GM18519 (cell line): ENCODE results near the gene MAX.

ENCODE experiments used
- ATAC-seq: cut with Tn5 transposase; IDR thresholded peaks from one replicate; pipeline ENCODE4 v1.9.1; 2021; ENCODE audit warnings: mild to moderate bottlenecking, moderate library complexity; ENCODE audit not compliant: unreplicated experiment, low FRiP score

The MAX gene, protein sequence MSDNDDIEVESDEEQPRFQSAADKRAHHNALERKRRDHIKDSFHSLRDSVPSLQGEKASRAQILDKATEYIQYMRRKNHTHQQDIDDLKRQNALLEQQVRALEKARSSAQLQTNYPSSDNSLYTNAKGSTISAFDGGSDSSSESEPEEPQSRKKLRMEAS

GRCh38 chr14:65102441-65103149 lies at the start of gene MAX:
TSS of gene MAX (minus strand) at chr14:65102517. CDS start at chr14:65102339, 178 bp downstream.
- ATAC-seq, result peak; percentile 68

DNA sequence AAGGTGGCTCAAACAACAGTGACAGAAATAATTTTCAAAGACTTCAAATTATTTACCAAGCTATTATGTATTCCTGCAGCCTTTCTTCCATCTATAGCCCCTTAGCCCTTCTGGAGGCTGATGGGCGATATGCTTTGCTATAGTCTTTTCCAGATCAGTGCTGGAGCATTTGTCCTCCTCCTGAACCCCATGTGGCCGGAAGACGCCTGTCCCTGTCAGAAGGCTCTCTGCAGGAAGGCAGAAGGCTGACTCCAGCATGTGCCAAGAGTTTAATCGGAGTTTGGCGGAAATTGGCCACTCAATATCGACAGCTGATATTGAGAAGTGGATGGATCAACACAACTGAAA lies 49.3 kb upstream of the MAX start:
- no peak for ATAC-seq

- ATAC-seq, result no peak
These were observed 48.7 kb upstream of the MAX start for GRCh38 chr14:65150898-65151608.

- ATAC-seq, result no peak
These were observed 46.8 kb upstream of the MAX start for GRCh38 chr14:65149116-65149515.

- ATAC-seq, result no peak
These were observed 41.9 kb upstream of the MAX start for GRCh38 chr14:65144170-65144569.

DNA sequence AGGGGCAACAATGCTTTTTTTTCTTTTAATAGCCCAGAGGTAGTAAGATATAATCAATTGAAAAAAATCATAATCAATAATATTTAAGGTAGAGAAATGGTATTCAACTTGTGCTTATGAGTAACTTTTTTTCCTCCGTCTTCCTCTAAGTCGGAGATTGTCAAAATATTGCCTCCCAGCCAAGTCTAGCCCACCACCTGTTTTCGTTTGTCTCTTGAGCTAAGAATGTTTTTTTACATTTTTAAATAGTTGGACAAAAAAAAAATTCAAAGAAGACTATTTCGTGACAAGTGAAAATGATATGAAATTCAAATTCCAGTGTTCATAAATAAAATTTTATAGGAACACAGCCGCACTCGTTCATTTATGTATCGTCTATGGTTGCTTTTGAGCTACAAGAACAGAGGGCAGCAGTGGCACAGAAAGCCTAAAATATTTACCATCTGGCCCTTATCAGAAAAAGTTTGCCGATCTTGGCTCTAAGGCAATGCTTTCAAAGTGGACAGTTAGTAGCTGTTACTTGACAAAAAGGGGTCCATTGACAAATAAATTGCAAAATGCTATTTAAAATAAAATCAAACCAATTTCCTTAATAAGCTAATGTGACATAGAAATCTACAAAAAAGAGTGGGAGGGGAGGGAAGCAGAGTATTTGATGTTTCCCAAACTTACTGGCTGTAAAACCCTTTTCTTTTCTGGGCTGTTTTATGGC lies 40.8 kb upstream of the MAX start:
- ATAC-seq, result no peak

DNA sequence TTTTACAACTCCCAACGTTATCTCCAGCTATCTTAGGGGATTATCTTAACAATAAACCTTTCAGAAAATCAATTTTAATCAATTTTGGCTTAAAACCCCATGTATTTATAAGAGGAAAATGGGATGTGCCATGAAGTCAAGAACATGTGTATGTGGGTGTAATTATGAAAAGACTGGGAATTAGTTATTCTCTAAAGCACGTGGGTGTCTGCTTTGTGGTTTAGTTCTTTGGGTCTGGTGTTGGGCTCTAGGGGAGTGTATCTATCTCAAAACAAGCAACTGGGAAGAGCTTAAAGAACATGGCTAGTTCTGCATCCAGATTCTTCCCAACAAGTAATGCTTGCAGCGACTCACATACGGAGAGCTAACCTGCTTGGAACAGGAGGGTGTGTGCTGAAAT lies 40.1 kb upstream of the MAX start:
- no peak for ATAC-seq

GRCh38 chr14:65141523-65141922 lies 39.2 kb upstream of the MAX start:
- ATAC-seq, result no peak

GRCh38 chr14:65137648-65138307 lies 35.5 kb upstream of the MAX start:
- no peak for ATAC-seq

DNA sequence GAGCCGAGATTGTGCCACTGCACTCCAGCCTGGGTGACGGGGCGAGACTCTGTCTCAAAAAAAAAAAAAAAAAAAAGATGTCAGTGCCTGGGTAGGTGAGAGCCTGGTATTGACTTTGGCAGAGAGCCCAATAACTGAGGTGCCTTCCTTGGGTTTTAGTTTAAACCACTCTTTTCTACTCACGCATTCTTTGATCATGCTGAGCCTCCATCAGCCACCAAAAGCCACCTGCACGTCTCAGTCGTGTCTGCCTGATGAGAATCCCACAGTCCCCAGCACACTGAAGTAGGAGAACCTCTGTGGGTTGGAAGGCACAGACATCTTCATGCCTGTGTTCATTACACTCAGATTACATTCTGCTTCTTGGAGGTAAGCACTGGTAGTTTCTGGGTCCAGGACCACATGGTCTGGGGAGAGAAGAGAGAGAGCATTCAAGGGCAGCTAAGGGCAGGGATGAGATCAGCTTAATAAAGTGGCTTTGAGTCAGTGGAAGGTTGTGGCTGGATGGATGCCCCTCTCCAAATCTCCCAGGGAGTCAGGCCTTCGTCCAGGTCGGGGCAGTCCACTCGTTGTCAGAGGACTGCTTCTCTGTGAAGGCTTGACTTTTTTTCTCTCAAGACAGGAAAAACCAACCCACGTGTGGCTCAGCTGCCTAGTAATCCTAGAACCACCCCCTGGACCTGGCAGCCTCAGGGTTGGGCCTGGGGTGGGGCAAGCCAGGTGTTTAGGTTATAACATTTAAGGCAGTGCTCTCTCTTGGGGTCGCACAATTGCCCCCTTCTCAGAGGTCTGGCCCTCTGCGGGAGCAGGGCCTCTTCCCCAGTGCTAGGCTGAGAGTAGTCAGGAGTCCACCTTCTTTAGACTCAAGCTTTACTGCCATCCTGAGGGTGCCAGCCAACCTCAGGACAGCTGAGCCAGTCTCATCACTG lies 32.6 kb upstream of the MAX start:
- no peak for ATAC-seq

DNA sequence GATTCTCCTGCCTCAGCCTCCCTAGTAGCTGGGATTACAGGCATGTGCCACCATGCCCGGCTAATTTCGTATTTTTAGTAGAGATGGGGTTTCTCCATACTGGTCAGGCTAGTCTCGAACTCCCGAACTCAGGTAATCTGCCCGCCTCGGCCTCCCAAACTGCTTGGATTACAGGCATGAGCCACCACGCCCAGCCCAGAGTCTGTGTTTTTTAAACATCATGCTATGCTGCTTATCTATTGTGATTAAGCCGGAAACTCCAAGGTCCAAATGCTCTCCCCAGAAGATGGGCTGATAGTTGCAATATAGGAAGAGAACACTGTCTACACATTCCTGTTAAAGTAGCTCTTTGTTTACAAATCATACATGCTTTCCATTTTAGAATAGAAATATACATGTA lies 30.5 kb upstream of the MAX start:
- ATAC-seq, result no peak

GRCh38 chr14:65131301-65131701 lies 29.0 kb upstream of the MAX start:
- ATAC-seq, result no peak

DNA sequence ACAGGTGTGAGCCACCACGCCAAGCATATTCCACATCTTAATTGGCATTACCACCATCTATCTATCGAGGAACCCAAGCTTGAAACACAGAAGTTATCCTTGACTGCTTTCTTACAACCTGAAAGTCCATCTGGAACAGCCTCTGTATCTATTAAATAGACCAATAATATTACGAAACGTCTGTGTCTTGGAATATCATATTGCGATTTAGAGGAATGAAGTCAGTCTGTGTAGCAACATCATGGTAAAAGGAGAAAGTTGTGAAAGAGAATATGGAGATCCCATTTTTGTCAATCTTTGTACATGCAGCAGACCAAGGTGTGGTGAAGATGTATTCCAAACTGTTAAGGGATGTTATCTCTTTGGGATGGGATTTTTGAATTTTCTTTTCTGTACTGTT lies 25.8 kb upstream of the MAX start:
- ATAC-seq, result no peak

- no peak for ATAC-seq
These were observed 15.7 kb upstream of the MAX start for GRCh38 chr14:65117769-65118745.

- no peak for ATAC-seq
These were observed 13.3 kb upstream of the MAX start for GRCh38 chr14:65115615-65116014.

GRCh38 chr14:65110525-65110924 lies 8.2 kb upstream of the MAX start:
- ATAC-seq, result no peak

GRCh38 chr14:65109357-65109756 lies 7.0 kb upstream of the MAX start:
- no peak for ATAC-seq

DNA sequence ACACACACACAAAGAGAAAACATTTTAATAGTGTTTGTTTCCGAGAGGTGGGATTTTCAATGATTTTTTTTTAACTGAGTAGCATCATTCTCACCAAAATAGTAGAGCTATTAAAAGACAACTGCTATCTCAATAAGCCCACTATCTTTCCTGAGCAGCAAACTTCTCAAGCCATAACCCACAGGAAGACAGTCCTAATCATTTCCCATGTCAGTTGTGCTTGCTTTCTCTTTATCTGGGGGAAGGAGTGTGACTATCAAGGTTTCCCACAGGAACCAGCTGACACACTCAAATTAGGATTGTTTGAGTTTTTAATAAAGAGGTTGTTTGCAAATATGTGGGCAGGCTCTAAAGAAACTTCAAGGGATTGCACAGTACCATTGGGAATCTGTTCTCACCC lies 4.9 kb upstream of the MAX start:
- no peak for ATAC-seq

DNA sequence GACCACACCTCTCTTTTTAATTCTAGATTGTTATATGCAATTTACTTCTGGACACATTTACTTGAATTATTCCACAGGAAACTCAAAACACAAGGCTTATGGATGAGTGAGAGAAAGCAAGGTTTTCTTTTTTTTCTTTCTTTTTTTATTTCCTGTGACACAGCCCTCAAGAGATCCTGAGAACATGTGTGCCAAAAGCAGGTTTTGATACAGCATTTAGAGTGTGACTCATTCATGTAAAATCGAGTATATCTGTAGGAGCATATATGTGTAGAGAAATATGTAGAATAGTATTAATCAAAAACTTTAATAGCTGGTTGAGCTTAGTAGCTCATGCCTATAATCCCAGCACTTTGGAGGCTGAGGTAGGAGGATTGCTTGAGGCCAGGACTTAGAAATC lies 4.4 kb upstream of the MAX start:
- ATAC-seq, result no peak
